ENCODE measurements around the gene SOX21.
"Not testable (repeated sequence)": the region's sequence is repeated elsewhere in the genome, so short reads cannot be mapped to it uniquely, and the experiment has no call there.

The SOX21 gene

DNA sequence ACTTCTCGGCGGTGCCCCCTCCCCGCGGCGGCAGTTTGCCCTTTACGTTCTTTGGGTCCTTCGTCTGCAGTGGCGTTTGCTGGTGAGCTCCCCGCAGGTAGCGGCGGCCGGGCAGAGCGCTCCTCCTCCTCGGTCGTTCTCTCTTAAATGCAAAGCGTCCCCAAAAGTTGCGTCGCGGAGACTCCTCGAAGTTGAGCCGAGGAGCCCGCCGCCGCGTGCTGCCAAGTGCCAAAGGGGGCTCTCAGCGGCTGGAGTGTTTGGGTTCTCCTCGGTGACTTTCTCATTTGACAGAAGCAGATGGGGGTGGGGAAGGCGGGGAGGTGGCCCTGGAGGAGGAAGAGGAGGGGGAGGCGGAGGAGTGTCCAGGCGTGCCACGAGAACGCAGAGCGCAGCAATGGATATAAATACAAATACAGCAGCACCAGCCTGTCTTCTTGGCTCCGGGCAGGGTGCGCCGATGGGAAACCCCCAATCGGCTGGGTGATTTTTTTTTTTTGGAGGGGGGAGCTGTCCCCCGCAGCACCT is at the start of gene SOX21:
Gene SOX21, minus strand, starts transcription at position 259 of the 525 bp plus-strand sequence. CDS start 496 bp downstream, outside the sequence.
- no peak for DNase-seq

DNA sequence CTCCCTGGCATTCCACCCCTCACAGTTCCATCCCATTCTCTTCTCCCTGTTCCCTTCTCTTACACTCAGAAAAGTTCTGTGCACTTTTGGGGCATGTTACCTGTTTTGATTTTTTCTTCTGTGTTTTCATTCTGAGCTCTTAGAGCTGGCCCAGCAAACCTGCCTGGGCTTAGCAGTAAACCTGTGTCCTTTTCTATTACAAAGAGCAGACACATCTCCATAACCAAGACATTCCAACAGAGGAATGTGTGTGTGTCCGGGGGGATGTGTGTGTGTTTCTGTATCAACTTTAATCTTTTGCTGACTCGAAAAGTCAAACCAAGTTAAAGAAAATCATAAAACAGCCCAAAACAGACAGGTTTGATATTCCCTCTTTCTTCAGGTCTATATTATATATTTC is 49.1 kb upstream of the SOX21 start:
- no peak for DNase-seq

DNA sequence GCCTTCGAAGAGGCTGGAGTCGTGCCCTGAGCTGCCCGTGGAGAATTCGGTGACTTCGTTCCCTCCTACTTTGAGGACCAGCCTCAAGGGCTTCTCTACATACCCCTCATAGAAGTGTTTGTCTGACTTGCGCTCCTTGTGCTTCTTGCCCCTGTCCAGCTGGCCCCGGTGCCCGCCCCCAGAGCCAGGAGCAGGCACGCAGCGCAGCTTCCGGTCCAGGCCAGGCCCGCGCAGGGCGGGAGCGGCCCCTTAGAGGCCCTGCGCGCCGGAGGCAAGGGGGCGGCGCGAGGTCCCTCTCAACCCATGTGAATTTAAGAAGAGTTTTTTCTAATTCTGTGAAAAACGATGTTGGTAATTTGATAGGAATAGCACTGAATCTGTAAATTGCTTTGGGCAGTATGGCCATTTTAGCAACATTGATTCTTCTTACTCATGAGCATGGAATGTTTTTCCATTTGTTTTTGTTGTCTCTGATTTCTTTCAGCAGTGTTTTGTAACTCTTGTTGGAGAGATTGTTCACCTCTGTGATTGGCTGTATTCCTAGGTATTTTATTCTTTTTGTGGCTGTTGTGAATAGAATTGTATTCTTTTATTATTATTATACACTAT is 46.9 kb upstream of the SOX21 start:
- DNase-seq: no peak

DNA sequence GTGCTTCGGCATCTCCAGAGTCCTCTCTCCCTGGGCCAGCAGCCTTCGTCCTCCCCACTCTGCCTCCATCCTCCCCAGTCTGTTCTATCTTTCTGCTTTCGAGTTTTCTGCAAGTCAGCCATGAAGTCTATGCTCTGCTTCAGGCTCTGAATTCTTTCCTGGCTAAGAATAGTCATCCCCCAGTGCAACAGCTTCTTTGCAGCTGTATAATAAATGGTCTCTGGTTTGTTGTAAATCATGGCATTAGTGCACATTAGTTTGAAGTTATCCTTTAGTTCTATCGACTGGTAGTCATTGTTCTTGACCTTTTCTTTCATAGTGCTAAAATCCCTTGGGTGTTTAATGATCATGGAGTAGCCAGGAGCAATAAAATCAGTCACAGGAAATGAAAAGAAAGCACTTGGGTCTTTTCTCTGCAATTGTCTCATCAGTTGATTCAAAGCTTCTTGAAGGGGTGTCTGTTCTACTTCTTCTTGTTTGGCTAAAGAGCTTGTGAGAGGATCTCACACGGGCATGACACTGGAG is 46.2 kb upstream of the SOX21 start:
- no peak for DNase-seq

DNA sequence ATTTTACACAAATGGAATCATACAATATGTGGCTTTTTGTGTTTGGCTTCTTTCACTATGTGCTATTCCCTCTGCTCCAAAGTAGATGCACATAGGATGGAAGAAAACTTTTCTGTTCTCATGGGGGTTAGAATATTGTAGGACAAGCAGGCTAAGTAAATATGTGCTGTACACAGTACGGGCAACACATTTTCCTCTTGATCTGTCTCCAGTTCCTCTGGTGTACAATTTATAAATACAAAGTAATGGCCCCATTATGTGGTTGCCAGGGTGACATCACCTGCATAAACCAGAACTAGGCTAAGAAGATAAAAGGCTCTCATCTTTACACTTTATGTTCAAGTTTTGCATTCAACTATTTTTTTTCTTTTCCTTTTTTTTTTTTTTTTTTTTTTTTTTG is 41.0 kb upstream of the SOX21 start:
- DNase-seq: no peak

DNA sequence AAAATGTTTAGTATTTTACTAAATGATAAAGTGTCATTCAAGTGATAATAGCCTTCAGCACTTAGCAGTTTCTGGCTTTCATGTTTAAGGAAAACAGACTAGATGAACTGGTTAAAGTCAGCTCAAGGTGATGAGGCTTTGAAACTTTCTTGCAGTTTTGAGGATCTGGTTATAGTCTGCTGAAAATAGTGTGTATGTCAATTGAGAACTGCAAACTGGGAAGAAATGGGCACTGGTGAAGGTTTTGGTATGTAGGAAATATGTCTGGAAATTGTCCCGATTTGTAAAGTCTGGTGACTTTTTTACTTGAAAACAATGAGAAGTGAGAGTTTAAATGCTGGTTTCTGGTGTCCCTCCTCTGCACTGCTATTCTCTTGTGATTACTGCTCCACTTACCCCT is 36.8 kb upstream of the SOX21 start:
- DNase-seq: no peak

DNA sequence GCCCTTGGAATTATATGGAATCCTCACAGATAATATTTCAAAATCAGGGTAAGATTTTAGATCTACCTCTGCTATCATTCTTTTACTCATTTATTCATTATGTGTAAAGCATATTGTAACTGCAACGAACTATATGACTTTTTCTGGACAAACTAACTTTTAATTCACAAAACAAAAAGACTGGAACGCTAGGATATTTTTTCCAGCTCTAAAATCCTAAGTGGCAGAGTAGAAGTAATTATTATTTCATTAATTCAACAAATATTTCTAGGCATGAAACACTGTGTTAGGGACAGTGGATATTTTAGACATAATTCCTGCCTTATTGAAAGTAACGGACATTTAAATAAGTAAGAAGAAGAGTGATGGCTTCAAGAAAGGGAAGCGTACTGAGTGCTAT is 26.9 kb upstream of the SOX21 start:
- DNase-seq: no peak

DNA sequence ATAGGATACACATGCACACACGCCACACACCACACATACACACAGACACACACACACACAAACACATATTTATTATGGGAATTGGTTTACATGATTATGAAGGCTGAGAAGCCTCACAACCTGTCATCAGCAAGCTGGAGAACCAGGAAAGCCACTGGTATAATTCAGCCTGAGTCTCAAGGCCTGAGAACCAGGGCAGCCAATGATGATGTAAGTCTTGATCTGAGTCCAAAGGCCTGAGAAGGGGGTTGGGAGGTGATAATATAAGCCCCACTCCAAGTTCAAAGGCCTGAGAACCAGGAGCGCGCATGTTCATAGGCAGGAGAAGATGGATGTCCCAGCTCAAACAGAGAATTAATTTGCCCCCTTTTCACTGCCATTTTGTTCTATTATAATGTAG is 18.7 kb upstream of the SOX21 start:
- no peak for DNase-seq

DNA sequence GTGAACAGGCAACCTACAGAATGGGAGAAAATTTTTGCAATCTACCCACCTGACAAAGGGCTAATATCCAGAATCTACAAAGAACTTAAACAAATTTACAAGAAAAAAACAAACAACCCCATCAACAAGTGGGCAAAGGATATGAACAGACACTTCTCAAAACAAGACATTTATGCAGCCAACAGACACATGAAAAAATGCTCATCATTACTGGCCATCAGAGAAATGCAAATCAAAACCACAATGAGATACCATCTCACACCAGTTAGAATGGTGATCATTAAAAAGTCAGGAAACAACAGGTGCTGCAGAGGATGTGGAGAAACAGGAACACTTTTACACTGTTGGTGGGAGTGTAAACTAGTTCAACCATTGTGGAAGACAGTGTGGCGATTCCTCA is 17.6 kb upstream of the SOX21 start:
- DNase-seq: not testable (repeated sequence)

DNA sequence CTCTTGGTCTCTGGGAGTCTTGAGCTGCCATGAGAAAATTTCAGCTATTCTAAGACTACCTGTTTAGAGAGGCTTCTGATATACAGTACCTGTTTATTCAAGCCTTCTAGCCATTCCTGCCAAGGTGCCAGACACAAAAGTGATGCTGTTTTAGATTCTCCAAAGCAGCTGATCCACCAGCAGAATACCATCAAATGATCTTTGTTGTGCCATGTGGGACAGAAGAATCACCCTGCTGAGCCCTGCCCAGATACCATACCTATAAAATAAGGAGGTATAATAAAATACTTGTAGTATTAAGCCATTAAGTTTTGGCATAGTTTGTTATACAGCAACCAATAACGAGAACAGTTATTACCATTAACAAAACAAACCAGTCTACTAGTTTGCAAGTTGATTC is 14.1 kb upstream of the SOX21 start:
- no peak for DNase-seq

DNA sequence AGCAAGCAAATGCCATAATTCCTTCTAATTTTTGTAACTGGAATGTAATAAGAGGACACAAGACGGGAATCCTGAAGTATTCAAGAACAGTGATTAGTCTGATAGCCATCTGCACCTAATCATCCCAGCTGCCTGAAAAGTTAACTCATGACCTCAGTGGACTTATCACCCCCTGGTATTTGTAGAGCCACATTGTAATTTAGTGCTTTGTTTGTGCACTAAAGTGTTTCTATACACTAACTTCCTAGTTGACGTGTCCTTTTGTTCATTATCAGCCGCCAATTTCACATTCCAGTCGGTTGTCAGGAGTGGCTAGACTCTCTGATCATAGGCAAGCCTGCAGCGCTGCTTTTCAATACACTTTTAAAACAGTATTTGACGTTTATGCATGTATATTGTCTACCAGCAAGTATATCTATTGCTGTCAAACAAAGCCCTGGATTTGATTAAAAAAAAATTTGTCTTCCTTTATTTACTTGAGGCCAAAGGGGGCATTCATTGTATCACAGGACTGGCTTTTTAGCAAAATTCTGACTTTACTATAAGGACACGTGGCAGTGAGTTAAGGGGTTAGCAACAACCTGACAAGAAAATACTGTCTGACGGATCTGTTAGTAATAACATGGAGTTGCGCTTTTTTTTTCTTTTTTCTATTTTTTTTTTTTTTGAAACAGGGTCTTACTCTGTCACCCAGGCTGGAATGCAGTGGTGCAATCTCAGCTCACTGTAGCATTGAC is 10.4 kb upstream of the SOX21 start:
- no peak for DNase-seq

DNA sequence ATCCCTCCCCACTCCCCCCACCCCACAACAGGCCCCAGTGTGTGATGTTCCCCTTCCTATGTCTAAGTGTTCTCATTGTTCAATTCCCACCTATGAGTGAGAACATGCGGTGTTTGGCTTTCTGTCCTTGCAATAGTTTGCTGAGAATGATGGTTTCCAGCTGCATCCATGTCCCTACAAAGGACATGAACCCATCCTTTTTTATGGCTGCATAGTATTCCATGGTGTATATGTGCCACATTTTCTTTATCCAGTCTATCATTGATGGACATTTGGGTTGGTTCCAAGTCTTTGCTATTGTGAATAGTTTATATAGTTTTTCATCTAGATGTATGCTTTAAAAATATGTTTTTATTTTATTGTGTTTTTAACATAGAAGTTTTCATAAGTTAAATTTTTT is 6.4 kb upstream of the SOX21 start:
- not testable (repeated sequence) for DNase-seq

DNA sequence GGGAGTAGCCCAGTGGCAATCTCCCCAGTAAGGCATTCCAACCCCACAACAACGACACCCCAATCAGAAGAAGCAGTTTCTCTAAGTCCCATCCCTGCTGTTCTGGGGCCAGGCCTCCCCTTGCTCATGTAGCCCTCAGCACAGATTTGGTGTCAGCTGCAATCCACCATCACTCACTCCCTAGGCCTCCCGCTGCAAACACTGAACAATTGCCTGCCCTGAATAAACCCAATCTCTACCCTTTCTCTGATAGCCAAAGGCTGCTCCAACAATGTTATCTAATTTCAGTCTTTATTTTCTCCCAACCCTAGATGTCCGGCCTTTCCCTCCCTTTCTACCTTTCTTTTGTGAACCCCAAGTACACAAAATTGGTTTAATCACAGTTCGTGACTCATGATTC is 5.6 kb upstream of the SOX21 start:
- no peak for DNase-seq

DNA sequence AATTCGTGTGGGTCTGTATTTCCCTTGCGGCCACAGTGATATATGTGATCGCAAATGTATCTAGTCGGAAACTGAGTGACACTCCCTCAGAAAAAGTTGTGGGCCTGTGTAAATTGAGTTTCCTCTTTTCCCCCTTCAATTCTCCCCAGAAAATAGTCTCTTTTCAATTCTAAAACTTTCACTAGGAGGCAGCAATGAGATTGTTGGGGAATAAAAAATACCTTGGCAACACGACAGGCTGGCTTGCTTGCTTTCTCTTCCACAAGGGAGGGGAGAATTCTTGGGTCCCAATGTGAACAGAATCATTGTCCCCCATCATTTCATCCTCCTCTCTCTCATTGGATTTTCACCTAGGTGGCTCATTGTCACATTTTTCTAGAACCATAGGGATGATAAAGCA is 3.7 kb upstream of the SOX21 start:
- no peak for DNase-seq

DNA sequence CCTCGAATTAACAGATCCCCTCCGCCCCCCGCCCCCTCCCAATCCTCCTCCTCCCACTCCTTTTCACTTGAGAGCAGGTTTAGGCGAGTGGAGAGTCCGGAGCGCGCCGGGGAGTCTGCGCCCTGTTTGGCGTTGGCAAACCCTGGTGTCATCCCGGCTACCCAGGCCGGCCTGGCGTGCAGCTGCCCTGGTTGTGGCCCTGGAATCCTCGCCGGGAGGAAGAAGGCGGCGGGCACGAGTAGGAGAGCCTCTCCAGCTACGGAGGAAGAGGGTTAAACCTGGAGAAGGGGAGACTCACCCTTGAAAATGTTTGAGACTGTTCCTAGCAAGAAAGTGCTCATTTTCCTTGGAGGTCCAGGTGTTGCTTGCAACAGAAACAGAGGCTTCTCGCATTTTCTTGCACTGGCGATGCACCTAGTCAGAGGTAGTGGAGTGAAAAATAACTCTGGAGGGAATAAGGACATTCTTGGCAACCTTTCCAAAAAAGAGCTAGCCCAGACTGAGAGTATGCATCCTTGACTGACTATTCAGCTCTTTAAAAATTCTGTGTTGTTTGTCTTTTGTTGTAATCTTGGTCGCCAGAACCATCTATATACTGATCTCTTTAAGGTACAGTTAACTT is 1.3 kb upstream of the SOX21 start:
- no peak for DNase-seq

DNA sequence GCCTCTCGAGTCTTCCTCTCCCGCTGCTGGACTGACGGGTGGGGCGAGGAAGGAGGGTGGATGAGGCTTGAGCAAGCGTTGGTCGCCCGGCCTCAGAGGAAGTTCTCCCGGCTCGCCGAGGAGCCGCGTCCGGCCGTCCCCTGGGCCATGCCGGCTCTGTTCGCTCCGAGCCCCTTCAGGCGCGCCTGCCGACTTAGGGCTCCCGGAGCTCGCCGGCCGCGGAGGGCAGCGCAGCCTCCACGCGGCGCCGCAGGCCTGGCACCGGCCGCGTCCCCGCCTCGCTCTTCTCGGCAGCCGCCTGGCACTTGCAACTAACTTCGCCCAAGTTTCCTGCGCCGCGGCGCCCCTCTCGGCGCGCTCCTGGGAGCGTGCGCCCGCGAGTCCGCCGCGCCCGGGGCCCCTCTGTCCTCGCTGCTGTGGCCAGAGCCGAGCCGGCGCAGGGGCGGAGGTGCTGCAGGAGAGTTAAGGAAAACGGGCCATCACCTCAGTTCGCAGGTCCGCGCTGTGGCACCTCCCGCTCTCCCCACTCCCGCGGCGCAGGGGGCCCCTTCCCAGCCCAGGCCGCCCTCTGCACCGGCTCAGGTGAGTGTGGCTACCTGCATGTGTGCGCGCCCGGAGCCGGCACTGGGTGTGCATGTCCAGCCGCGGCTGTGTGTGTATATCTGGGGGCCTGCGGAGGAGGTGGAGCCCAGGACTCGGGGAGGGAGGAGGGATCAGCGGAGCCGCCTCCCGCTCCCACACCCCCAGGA is 641 bp upstream of the SOX21 start:
- no peak for DNase-seq

DNA sequence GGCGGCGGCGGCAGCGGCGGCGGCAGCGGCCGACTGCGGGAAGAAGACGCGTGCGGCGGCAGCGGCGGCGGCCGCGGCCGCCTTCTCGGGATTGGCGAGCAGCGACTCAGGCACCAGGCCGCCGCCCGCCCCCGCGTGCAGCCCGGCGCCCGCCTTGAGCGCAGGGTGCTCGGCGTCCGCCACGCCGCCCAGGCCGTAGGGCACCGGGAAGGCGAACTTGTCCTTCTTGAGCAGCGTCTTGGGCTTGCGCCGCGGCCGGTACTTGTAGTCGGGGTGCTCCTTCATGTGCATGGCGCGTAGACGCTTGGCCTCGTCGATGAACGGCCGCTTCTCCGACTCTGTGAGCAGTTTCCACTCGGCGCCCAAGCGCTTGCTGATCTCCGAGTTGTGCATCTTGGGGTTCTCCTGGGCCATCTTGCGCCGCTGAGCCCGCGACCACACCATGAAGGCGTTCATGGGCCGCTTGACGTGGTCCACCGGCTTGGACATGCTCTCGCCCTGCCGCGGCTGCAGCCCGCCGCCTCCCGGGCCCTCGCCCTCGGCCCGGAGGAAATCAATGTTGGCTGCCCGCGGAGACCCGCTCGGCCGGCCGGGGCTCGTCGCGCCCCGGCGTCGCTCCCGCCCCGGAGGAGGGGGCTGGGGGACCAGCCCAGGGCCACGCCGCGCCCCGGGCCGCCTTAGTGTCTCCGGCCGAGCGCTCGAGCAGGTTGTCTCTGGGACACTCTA is 621 bp downstream of the SOX21 start:
- DNase-seq: no peak

DNA sequence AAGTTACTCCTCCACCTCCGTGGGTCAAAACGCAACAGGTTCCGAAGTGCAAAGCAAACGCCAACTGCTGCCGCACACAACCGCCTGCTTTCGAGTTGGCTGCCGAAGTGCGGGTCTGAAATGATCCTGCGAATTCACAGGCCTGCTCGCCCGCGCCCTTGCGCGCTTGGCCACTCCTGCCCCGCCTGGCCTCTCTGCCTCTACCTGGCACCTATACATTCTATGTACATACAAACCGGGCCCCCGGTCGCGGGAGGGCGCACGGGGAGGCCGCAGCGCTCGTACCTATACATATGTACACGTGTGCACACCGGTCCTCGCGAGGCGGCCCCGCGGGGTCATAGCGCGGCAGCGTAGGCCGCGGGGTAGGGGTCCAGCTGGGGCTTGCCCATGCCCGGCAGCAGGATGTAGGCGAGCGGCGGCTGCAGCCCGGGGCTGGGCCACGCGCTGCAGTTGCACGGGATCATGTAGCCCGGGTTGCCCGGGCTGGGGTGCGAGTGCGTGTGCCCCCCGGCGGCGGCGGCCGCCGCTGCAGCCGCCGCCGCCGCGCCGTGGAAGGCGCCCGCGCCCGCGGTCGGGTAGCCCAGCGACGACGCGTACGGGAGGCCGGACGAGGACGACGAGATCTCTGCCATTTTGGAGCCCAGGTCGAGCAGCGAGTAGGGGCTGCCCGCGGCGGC is 1.3 kb downstream of the SOX21 start:
- no peak for DNase-seq

DNA sequence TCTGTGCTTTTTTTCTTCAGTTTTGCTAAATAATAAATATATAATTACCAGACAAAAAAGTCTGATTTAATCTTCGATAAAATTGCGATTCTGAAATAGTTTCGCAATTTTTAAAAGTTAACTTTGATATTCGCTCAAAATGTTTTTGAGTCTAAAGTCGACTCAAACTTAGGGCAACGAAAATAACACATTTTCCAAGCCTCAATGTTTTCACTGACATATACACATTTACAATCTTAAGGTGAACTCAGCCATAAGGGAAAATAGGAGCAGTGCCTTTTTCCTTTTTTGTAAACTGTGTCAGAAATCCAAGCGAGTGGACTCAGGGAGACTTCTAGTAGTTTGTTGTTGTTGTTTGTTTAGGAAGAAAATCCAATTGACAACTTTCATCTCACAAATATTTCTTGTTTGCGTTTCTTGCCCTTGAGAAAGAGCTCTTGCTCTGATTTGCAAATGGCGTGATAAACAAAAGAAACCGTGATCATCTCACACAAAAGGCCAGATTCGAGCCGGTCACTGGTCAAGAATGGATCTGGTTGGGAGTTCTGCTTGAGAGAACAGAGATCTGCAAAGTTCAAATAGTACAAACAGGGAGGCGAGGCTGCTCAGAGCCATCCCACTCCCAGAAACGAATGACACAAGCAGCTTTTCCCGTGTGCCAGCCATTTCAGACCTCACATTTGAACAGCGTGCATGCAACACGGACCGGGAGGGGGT is 2.1 kb downstream of the SOX21 start:
- DNase-seq: no peak

DNA sequence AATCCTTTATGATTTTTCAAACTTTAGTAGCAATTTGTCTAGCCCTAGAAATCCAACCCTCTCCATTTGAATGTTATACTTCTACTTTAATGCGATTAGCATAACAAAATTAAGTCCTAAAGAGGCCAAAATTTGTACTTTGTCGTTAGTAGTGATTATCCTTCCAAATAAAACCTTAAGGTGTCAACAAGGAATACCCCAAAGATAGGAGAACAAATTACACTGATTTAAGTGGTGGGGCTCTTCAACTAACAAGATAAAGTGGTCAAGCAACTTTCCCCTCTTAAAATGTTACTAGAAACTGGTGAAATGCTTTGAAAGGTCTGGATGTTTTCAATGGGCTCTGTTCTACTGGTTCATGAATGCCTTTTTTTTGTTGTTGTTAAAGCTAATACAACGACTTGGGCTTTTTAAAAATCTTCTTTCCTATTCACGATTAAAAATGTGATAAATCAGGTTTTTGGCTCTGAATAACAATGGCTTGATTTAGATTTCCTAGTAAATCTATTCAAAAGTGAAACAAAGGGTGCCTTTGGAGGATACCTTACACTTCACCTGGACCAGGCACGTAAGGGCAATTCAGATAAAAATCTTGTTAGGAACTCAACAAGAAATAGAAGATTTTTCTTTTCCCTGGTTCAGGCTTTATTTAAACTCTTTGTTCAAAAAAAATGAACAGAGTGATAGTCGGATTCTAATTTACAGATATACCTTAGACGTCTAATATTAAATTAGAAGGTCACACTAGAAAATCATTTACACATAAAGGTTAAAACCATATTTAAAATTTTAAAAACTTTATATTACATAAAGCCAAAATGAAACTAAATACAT is 3.1 kb downstream of the SOX21 start:
- DNase-seq: no peak

Data from NCI-H1694 (cell line).